TTC549 (cell line): Measurements from ENCODE around the gene ADAMTSL5.
"Not testable (repeated sequence)": the region's sequence is repeated elsewhere in the genome, so short reads cannot be mapped to it uniquely, and the experiment has no call there.

ENCODE experiments used
- FAIRE-seq: peaks from 2 replicates; lab custom pipeline; 2012; peaks lifted over from hg19 to GRCh38; lab: Jason Lieb, UNC

The ADAMTSL5 gene, protein sequence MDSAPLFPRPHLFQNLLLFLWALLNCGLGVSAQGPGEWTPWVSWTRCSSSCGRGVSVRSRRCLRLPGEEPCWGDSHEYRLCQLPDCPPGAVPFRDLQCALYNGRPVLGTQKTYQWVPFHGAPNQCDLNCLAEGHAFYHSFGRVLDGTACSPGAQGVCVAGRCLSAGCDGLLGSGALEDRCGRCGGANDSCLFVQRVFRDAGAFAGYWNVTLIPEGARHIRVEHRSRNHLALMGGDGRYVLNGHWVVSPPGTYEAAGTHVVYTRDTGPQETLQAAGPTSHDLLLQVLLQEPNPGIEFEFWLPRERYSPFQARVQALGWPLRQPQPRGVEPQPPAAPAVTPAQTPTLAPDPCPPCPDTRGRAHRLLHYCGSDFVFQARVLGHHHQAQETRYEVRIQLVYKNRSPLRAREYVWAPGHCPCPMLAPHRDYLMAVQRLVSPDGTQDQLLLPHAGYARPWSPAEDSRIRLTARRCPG

GRCh38 chr19:1512671-1513498 is at the start of gene ADAMTSL5:
Gene ADAMTSL5 (minus strand): TSS chr19:1513019. CDS start chr19:1510943, 2,076 bp downstream.
- no peak for FAIRE-seq

- FAIRE-seq: no peak
Observed at GRCh38 chr19:1561236-1561842, 48.5 kb upstream of the ADAMTSL5 start.

DNA sequence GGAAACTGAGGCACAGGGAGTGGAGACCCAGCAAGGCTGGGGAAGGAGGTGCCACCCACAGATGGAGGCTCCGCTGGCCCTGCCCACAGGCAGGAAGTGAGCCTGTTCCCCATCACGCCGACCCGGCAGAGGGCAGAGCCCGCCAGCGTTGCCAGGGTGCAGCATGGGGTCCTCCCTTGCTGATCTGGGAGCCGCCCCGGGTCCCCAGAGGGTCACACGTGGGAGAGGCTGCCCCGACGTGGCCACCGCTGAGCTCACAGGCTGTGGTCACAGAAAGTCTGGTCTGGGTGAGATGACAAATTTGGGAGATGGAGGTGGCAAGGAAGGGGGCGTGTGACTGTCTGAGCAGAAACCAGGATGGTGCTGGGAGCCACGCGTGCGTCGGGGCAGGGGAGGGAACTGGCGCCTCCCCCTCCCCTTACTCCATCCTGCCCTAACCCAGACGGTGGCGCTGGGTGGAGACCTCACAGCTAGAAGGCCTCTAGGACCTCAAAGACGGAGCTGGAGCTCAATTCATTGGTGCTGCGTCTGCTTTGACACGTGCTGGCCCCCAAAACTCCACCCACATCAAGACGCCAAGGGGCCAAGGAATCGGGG is 47.6 kb upstream of the ADAMTSL5 start:
- FAIRE-seq: no peak

GRCh38 chr19:1558552-1558951 is 45.7 kb upstream of the ADAMTSL5 start:
- no peak for FAIRE-seq

DNA sequence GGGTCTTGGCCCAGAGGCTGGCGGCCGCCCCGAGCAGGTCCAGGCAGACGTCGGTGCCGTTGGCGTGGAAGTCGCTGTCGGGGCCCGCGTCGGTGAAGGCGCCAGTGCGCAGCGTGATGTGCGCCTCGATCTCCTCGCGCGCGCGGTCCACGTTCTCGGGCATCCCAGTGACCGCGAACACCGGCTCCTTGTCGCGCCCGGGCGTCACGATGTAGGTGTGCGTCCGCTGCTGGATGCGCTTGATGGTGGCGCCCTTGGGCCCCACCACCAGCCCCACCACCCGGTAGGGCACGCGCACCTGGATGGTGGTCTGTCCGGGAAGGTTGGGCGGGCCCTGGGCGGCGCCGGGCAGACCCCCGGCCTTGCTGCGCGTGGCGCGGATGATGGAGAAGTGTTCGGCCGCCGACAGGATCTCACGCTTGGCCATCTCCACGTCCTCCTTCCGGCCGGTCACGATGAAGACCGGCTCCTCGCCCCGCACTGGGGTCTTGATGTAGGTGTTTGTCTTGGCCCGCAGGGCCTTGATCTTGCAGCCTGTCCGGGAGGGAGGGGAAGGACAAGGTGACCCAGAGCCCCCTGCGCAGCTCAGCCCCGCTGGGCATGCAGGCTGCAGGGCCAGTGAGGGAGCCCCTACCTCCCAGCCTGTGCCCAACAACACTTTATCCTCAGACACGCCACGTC is 43.7 kb upstream of the ADAMTSL5 start:
- FAIRE-seq: no peak

DNA sequence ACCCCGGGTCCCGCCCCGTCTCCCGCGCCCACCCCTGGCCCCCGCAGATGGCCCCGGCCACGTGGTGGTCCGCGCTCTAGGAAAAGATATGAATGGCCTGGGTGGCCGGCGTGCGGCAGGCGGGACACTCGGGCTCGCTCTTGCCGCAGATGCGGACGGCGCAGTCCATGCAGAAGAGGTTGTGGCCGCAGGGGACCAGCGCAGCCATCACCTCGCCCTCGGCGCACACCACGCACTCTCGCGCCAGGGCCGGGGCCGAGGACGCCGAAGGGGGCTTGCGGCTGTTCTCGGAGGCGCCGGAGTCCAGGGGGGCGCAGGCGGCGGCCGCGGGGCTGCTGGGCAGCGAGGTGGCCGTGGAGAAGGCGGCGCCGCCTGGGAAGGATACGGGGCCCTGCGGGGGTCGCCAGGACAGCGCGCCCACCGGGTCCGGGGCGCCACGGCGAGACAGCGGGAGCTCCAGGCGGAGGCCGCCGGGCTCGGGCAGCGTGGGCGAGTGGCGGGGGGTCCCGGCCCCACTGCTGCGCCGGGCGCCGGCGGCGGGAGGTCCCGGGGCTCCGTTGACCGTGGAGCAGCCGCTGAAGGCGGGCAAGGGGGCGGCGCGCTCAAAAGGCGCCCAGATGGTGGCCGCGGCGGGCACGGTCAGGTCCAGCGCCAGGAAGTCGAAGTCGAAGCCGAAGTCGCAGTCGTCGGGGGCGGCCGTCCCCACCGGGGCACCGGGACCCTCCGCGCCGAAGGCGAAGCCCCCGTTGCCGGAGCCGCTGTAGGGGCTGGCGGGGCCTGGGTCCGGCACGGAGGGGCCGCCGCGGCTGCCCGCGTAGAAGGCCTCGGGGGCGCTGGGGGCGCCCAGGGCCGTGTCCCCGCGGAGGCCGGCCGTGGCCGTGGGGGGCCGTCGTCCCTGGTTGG is 42.9 kb upstream of the ADAMTSL5 start:
- FAIRE-seq: no peak

- FAIRE-seq: no peak
Observed at GRCh38 chr19:1554968-1555367, 42.1 kb upstream of the ADAMTSL5 start.

DNA sequence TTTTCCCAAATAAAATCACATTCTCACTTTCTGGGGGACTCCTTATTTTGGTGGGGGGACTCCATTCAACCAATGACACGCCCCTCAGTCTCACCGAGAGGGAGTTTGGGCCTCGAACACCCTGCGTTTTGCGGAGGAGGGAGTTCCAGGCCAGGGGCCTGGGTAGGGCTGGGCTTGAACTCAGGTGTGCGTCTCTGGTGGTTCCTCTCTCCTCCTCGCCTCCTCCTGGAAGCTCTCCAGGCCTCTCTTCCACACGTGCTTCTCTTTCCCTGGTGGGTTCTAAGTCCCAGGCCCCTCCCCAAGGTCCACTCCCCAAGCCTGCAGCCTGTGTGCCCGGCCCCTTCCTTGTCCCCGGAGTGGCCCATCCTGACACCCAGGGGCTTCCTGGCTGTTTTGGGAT is 40.6 kb upstream of the ADAMTSL5 start:
- no peak for FAIRE-seq

- no peak for FAIRE-seq
Observed at GRCh38 chr19:1551068-1552040, 38.5 kb upstream of the ADAMTSL5 start.

GRCh38 chr19:1549332-1549945 is 36.6 kb upstream of the ADAMTSL5 start:
- FAIRE-seq: no peak

GRCh38 chr19:1540365-1540925 is 27.6 kb upstream of the ADAMTSL5 start:
- FAIRE-seq: no peak

DNA sequence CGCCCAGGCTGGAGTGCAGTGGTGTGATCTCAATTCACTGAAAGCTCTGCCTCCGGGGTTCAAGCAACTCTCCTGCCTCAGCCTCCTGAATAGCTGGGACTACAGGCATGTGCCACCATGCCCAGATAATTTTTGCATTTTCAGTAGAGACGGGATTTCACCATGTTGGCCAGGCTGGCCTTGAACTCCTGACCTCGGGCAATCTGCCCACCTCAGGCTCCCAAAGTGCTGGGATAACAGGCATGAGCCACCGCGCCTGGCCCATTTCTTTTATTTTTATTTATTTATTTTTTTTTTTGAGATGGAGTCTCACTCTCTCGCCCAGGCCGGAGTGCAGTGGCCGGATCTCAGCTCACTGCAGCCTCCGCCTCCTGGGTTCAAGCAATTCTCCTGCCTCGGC is 26.9 kb upstream of the ADAMTSL5 start:
- not testable (repeated sequence) for FAIRE-seq

DNA sequence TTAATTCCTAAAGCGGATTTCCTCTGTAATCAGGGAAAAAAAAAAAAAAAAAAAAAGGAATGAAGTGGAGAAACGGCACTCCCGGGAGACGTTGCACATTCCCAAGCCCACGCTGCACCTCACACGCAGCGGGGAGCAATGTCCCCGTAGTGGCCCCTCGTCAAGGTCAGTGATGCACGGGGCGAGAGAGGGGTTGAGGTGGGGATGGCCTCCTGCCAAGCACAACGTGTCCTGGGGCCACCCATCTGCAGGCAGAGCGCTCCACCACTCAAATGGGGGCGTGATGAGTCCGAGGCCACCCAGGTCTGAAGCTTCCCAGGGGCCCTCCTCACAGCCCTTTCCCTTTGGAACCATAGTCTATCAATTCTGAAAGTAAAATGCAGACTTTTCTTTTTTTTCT is 26.2 kb upstream of the ADAMTSL5 start:
- FAIRE-seq: no peak

DNA sequence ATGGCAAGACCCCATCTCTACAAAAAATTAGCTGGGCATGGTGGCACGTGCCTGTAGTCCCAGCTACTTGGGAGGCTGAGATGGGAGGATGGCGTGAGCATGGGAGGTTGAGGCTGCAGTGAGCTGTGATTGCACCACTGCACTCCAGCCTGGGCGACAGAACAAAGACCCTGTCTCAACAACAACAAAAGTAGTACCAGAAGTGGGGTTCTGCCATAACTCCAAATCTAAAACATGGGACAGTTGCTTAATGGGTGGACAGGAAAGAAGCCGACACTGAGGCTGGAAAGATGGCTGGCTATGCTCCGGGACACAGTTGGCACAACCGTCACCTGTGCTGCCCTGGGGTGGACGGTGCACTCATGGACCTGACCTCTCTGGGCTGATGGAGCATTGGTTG is 22.9 kb upstream of the ADAMTSL5 start:
- not testable (repeated sequence) for FAIRE-seq

DNA sequence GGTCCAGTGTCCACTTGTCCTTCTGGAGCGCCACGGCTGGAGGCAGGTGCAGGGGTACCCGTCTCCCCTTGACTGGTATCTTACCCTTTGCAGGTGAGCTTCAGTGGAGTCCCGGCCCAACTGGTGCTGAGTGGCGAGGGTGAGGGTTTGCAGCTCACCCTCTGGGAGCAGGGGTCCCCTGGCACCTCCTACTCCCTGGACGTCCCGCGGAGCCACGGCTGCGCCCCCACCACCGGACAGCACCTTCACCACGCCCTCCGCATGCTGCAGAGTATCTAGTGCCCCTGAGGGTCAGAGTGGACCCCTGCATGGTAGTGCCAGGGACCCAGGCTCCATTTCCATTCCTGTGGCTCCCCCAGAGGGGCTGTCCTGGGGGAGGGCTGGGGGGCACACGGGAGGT is 22.2 kb upstream of the ADAMTSL5 start:
- no peak for FAIRE-seq

GRCh38 chr19:1533510-1534150 is 20.8 kb upstream of the ADAMTSL5 start:
- no peak for FAIRE-seq

GRCh38 chr19:1532003-1532402 is 19.2 kb upstream of the ADAMTSL5 start:
- FAIRE-seq: no peak

GRCh38 chr19:1531587-1531986 is 18.8 kb upstream of the ADAMTSL5 start:
- FAIRE-seq: no peak
